ENCODE measurements around the gene MPPED1.

The MPPED1 gene

DNA sequence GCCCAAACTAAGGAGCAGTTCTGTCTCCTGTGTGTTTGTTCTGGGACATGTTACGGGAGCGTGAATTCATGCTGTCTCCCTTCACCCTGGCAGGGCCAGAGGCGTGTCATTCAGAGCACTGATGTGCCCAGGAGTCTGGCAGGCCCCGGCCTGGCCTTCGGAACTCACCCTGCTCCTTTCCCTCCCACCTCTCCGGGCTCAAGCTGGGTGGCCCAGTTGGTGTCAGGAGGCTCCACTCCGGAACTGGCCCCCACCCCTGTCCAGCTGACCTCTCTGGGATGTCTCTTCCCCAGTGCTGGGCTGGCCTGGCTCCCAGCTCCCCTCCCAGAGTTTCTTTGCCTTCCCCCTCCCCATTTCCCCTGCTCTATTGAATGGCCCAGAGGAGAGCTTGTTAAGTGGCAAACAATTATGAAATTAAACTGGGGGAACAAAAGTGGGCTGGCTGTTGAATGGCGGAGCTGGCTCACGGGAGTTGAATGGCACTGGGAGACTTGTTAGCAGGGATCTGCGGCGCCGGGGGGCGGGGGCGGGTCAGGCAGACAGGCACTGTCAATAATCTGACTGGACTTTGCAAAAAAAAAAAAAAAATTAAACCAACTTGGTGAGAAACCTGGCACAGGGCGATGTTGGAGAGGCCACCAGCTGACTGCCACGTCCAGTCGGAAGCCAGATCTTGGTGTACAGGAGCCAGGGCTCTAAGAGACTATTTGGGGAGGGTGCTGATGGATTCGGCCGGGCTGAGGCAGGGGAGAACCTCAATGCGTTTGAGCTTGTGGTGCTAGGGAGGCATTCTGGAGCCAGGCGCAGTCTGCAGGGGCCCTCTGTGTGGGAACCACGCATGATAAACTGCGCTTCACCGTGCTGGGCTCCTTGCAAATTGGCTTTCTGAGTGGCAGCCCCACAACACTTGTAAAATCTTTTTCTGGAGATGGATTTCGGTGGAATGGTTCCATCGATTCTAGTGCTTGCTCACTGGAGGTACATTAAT lies 1.3 kb downstream of the MPPED1 start:
- DNase-seq = no peak

DNA sequence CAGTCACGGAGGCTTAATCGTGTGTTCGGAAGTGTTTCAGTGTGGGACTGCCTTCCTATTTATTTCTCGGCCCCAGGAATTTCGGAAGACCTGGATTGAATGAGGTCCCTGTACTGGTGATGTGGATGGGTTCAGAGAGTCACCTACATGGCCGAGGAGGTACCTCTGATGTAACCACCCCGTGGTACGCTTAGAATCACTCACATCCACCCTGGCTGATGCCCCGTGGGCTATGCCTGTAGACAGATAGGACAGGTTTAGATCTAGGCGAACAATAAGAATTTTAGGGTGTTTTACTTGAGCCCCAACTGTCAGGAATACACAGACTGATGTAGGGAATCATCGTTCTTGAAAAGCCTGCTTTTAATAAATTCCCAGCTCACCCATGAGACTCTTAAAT lies 2.0 kb downstream of the MPPED1 start:
- no peak for DNase-seq

DNA sequence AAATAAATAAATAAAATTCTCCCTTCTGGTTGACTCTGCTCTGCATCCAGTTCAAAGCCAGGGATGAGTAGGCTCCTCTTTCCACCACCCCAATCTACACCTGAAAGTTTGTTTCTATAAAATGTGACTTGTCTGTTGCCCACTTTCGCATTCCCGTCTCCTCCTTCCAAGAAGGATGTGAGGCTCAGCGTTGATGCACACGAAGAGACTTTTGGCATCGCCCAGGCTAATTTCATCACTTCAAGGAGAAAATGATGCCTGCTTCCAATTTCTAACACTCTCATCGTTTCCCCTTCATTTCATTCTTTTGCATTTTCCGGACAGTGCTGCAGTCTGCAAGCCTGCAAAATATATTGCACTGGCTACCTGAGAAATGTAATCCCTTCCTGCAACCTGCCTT lies 3.9 kb downstream of the MPPED1 start:
- no peak for DNase-seq

DNA sequence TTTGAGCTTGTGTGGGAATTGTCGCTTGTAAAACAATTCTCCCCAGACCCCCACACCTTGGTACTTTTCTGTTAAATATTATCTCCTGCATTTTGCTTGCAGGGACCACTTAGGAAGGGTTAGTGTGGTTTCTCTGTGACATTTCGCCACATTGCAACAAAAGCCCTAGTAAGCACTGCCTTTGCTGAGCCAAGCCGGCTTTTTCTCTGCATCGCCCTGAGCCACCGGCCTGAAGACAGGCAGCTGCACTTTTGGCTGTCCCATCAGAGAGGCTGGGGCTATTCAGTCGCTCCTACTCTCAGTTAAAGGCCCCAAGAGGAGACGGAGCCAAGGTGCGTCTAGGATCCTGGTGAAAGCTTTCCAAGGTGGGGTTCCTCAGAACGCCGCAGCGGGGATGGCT lies 5.7 kb downstream of the MPPED1 start:
- DNase-seq = no peak

DNA sequence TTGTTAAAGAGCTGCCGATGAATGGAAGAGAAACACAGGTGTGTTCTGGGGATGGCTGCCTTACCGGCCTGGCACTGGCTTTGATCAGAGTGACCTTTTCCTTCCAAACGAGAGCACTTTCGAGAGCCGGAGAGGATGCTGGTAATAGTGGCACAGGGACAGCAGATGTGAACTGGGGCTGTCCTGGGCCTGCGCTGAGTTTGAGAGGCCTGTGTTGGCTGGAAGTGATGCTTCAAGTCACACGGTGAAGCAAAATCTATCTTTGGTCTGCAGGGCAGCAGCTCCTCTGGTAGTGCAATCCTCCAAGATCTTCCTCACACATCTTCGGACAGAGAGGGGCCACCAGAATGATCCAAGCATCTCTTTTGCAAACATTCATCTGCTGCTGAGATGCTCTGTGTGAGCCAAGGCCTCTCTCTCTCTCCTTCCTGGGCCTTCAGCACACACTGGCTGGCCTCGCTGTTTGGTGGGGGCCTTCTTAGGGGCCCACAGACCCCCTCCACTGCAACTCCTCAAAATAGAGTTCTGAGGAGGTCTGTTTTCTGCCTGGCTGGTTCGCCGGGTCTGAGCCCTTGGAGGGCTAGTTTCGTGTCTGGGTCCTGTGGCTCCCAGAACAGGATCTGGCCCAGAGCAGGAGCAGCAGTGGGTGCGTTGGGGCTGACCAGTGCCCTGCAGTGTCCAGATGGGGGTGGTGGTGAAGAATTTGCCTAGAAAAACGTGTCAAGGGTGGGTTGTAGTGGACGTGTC lies 6.4 kb downstream of the MPPED1 start:
- DNase-seq = no peak

DNA sequence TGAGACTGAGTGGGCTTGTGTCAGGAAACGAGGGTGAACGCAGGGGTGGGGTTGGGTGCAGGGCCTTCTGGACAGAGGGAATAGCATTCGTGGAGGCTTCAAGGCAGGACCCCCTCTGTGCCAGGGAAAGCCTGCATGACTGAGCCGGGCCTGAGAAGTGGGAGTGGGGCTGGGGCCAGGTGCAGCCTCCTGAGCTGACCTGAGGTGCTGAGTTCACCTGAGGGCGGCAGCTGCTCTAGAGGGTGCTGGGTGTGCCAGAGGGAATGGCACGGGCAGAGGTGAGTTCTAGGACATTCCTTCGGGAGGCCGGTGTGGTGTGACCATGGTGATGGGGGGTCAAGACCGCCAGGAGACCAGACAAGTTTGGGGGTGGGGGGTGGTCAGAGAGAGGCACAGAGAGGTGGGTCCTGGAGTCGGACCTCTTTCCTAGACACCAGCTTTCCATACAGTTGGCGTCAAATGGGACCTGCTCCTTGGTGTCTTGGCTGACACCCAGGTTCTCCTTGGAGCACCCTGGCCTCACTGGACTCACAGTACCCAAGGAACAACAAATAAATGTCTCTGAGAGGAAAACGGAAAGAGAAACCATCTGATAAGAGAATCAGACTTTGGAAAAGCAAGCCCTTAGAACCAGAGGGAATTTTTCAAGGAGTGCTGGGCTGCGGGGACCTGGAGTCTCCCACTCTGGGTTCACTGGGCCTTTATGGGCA lies 7.7 kb downstream of the MPPED1 start:
- no peak for DNase-seq

DNA sequence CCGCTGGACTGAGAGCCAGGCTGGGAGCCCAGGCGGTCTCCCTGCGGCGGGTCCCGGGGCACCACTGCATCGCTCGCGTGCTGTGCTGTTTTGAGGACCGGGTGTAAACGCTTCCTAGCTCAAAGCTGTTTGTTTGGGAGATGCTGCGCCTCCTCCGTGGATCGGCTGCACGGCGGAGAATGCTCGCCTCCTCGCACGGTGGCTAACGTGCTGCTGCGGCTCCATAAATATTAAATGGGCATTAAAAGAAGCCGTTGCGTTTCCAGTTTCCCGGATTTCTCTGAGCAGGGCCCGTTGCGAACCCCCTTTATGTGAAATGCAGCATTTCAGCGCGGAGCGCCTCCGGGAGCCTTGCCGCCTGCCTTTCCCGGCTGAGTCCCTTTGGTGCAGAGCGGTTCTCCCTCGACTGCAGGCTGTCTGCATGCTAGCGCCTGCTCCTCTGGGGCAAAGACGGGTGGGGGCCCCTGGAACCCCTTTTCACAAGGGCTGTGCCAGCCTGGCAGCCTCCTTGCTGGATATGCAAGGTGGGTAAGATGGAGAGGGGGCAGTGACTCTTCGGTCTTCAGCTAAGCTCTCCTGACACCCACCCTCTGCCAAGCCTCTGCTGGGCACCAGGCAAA lies 9.3 kb downstream of the MPPED1 start:
- no peak for DNase-seq

DNA sequence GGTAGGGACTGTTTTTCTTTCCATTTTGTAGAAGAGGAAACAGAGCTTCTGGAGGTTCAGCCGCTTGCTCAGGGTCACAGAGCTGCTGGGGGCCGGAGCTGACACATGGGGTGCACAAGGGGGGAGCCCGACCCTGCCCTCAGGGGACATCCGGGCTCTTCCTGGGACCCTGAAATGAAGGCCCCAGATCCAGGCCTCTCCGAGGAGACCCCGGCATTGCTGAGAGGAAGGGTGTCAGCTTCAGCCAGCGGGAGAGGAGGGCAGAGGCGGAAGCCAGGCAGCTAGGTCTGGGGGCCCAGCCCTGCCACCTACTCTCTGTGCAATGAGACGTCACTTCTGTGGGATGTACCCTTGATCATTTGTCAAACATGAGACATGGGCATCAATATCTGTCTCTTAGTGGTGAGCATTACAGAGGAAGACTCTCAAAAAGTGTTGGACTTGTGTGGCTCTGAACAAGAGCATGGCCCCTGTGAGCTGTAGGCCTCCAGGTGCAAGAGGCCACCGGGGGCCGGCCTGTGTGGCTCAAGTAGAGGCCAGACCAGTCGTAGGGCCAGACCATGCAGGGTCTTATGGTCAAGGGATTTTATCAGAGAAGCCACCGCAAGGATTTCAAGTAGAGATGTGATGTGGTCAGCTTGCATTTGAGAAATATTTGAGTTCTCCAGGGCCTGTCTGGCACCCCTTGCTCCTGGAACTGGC lies 10.3 kb downstream of the MPPED1 start:
- DNase-seq = no peak

DNA sequence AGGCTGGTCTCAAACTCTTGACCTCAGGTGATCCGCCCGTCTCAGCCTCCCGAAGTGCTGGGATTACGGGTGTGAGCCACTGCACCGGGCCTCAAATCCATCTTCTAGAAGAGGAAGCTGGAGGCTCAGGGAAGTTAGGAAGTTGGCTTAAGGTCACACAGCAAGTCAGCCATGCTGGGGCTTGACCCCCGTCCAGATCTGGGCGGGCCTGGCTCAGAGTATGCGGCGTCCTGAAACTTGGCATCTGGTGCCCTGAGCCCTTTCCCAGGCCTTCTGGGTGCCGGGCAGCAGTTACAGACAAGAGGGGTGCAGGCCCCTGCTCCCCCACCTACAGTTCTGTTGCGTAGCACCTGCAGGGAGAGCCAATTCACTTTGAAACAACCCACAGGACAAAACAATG lies 11.2 kb downstream of the MPPED1 start:
- no peak for DNase-seq

DNA sequence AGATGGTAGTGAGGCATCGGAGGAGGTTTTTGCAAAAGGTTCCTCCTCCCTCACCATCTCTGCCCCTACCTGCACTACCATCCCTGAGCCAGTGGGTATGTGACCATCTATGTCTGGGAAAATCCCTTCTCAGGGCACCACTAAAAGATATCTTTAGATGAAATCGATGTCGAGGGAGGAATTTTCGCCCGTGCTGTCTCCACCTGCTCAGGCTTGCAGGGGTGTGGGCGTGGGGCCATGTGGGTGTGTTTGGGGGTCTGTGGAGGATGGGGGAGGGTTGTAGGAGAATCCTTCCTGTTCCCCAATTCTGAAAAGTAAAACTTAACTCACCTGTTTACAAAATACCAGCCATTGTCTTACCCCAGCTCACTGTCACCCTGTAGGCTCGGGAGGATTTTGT lies 12.4 kb downstream of the MPPED1 start:
- peak in 1 of 2 experiments; percentile 14 for DNase-seq

DNA sequence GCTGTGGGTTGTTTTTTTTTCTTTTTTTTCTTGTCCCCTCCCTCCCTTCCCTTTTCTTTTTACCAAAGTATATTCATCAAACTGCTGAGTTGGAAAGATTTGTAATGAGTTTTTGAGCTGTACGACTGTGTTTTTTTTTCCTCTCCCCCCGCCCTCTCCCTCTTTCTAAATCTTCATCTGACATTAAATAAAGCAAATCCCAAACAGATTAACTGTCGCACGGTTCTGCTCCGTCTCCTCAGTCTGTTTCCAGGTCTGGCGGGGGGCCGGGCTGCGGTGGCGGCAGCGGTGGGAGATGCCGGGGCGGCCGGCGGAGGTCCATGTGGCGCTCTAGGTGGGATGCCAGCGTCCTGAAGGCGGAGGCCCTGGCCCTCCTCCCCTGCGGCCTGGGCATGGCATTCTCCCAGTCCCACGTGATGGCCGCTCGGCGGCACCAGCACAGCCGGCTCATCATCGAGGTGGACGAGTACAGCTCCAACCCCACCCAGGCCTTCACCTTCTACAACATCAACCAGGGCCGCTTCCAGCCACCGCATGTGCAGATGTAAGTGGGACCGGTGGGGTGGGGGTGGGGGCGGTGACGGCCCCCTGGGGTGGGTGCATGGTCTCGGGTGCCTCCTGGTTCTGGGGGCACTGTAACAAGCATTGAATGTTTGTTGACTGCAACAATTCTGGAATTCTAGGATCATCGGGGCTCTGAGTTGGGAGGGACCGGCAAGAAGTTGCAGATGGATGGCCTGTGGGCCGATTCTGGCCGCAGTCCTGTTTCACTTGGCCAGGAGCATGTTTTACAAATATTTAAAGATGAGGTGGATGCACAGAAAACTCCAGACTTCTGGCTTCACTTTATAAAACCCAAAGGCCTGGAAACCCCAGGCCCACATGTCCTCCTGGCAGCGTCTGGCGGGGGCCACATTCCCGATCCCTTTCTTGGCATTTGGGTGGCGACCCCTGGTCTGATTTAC lies 13.1 kb downstream of the MPPED1 start:
- no peak for DNase-seq

DNA sequence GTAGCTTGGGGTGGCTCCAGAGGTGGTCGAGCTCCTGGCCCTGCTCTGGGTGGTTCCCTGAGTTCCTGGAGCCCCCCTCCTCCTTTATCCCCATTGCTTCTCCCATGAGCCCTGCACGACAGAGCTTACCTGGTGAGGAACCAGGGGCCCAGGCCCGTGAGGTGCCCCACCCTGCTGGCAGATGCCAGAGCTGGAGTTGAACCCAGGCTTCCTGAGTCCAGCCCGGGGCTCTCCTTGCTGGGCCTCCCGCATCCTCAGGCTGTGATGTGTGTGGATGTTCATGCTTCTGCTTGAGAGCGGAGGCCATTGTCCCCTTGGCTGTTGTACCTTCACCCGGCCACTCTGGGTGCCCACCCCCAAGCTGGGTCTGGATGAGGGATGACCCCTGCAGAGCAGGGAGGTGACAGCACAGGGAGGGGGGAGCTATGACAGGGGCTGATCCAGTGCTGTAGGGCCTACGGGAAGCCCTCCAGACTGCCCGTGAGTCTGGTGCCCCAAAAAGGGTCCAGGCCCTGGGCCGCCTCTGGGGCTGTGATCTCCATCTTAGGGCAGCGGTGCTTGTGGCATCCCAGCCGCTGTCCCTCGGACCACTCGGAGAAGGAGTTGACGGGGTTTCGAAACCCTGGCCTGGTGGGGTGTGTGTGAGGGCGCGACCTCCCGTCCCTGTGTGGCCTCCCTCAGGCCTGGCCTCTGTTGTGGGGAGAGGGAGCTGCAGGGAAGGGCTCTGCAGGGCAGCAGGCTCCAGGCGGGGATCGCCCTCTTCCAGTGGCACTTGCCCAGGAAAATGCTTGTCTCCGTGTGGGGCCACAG lies 14.4 kb downstream of the MPPED1 start:
- no peak for DNase-seq

DNA sequence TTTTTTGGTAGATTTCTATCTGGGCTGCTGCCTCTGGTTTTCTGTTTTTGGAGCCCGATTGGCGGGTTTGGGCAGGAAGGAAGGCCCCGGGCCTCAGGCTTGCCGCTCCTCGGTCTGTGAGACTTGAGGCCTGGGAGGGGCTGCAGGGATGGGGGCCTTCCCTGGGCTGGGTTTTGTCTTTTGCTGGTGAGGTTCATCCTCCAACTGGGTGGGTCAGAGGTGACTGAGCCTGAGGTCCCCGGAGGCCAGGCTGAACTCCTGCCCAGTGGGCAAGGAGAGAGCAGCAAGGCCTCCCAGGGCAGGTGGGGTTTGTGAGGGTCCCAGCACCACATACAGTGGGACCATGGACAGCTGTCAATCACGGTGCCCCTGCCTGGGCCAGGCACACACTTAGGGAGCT lies 15.0 kb downstream of the MPPED1 start:
- DNase-seq = no peak

DNA sequence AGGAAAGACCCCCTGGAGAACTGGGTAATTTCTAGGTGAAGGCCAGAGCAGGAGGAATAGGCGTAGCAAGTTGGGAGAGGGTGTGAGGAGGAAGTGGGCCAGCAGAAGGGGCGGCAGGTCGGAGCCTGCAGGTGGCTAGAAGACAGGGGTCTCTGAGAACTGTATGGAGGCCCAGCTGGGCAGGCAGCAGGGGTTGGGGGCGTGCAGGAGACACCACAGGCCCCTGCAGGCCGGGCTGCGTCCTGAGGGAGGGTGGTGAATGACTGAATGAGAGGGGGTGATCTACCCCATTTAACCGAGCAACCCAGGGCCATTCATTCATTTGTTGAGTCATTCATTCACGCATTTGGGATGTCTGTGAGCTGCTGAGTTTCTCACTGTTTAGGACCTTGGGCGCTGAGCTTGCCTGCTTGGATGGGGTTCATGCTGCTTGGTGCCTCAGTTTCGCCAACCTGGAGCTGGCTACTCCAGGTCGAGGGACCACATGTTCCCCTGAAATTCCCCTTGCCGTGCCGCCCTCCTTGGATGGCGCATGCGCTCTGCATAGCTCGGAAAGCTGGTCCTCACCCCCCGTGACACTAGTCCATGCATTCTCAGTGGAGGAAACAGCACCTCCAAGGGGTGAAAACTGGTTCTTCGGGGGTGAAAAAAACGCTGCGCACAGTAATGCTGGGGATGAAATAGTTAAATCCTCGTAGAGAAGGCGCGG lies 15.6 kb downstream of the MPPED1 start:
- DNase-seq = no peak

DNA sequence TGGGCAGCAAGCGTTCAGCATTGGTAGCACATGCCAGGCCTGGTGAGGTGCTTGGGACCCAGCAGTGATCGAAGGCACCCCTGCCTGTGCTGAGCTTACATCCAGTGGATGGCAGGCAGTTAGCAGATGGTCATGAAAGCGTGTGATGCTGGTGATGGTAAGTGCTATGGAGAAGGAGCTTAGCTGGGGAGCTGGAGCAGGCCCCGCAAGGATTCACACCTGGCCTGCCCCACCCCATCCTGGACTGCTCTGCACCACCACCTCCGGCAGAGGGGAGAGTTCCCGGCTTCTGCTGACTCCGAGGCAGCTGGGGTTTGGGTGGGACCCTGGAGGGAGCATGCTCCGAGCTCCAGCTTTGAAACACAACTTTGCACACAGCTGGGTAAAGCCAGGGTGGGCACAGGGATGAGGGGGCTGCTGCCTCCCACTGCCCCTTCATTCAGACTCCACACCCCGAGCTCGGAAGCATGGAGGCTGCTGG lies 16.2 kb downstream of the MPPED1 start:
- DNase-seq = peak; percentile 31 to 90

DNA sequence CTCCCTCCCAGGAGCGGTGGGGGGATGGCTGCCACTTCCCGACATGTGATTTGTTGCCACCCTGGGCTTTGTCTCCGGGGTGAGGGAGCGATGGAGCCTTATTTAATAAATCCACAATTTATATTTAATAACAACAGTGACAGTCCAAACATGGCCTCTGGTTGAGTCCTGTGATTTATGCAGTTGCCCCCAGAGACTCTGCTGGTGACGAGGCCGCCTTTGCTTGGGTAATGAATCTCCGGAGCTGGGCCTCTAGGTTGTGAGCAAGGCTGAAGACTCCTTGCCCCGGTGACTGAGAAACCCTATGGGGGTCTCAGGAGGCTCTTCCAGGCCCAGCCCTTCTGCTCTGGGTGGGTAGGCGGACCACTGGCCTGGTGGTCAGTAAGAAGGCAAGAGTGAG lies 16.7 kb downstream of the MPPED1 start:
- DNase-seq = no peak

DNA sequence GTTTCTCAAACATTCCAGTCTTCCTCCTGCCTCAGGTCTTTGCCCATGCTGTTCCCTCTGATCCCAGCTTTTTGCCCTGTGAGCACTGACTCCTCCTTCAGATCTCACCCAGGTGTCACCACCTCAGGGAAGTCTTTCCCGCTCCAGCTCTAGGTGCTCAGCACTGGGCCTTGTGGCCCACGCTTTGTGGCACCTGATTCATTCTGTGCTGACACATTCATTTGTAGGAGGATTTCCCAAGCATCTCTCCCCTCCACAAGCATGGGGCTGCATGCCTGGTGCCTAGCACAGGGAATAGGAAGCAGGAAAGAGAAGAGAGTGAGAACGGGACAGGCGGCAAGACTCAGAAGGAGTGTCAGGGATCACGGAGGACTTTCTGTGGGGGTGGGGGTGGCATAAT lies 17.6 kb downstream of the MPPED1 start:
- DNase-seq = no peak

DNA sequence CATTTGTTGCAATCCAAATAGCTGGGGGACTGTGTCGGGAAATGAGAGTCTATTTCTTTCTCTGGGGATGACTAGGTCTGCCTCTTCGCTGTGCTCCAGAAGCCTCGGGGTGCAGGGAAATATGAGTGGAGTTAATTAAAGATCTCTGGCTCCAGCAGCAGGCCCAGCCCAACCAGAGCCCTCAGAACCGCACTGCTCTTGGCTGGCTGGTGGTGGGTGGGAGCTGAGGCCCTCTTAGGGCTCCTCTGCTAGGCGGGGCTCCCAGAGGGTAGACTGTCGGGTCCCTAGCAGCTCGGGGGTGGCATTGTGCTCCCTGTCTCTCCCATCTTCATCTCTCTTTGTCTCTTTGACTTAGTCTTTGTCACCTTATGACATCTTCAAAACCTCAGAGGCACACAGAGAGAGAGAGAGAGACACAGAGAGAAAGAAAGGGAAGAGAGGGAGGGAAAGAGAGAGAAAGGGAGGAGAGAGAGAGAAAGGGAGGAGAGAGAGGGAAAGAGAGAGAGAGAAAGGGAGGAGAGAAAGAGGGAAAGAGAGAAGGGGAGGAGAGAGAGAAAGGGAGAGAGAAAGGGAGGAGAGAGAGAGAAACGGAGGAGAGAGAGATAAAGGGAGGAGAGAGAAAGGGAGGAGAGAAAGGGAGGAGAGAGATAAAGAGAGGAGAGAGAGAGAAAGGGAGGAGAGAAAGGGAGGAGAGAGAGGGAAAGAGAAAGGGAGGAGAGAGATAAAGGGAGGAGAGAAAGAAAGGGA lies 20.2 kb downstream of the MPPED1 start:
- DNase-seq = no peak
